H1 (cell line): ENCODE results near the gene LRRC74B.

Experiments
- ATF3 ChIP-seq: IDR thresholded peaks from 2 replicates; pipeline ENCODE4 v1.6.1; 2011; ENCODE audit warnings: low read depth, mild to moderate bottlenecking, low read length; ENCODE audit not compliant: insufficient read depth
- BACH1 ChIP-seq: IDR thresholded peaks from 2 replicates; pipeline ENCODE4 v1.6.1; 2012; ENCODE audit warnings: low read length, improper control_type of control experiment
- CTCF ChIP-seq, 3 experiments: IDR thresholded peaks; 1 replicate in 2 of 3; 2 replicates in 1 of 3; pipeline versions ENCODE4 v1.5.1 to v1.6.1; 2011; ENCODE audit warnings: low read length in 3 of 3, mild to moderate bottlenecking in 3 of 3, inconsistent platforms in 2 of 3, low read depth in 1 of 3, moderate library complexity in 1 of 3; ENCODE audit not compliant: insufficient read depth in 1 of 3; ENCODE audit errors: control extremely low read depth in 1 of 3
- EP300 ChIP-seq, 2 experiments: IDR thresholded peaks; 1 replicate in 1 of 2; 2 replicates in 1 of 2; pipeline ENCODE4 v1.6.1; 2011 to 2012; ENCODE audit warnings: low read depth in 2 of 2, low read length in 2 of 2, mild to moderate bottlenecking in 2 of 2, borderline replicate concordance in 1 of 2, inconsistent platforms in 1 of 2, moderate library complexity in 1 of 2
- MAX ChIP-seq: IDR thresholded peaks from 2 replicates; pipeline ENCODE4 v1.6.1; 2012; ENCODE audit warnings: inconsistent platforms
- POLR2A ChIP-seq, 2 experiments: IDR thresholded peaks; 1 replicate in 1 of 2; 2 replicates in 1 of 2; pipeline ENCODE4 v1.6.1; 2011; ENCODE audit warnings: low read depth in 2 of 2, low read length in 2 of 2, mild to moderate bottlenecking in 2 of 2; ENCODE audit errors: control extremely low read depth in 1 of 2
- RAD21 ChIP-seq, 2 experiments: IDR thresholded peaks in 1 of 2; conservative IDR thresholded peaks in 1 of 2; 2 replicates each; pipeline ENCODE4 v1.6.1; 2011; ENCODE audit warnings: low read depth in 2 of 2, low read length in 2 of 2, improper control_type of control experiment in 1 of 2, inconsistent platforms in 1 of 2, mild to moderate bottlenecking in 1 of 2, moderate library complexity in 1 of 2
- TCF12 ChIP-seq: IDR thresholded peaks from 2 replicates; pipeline ENCODE4 v1.6.1; 2011; ENCODE audit warnings: low read depth, mild to moderate bottlenecking, low read length
- USF2 ChIP-seq: IDR thresholded peaks from 2 replicates; pipeline ENCODE4 v1.6.1; 2011; ENCODE audit warnings: low read length, improper control_type of control experiment

- TF ChIP-seq CTCF (IDR thresholded peaks at IDR 0.05; ENCODE audit: control extremely low read depth in 1 of 3, insufficient read depth in 1 of 3, low read depth in 1 of 3, low read length in 3 of 3) (no peak), EP300 (IDR thresholded peaks at IDR 0.05; ENCODE audit: borderline replicate concordance in 1 of 2, low read depth in 2 of 2, low read length in 2 of 2) (no peak), POLR2A (IDR thresholded peaks at IDR 0.05; ENCODE audit: control extremely low read depth in 1 of 2, low read depth in 2 of 2, low read length in 2 of 2) (no peak), ATF3 (no peak), TCF12 (no peak), RAD21 (IDR thresholded peaks at IDR 0.05 in 1 of 2, conservative IDR thresholded peaks at IDR 0.05 in 1 of 2; ENCODE audit: low read depth in 2 of 2, low read length in 2 of 2) (no peak), USF2 (no peak), BACH1 (no peak), MAX (no peak)
Measured at GRCh38 chr22:21078916-21079315, 33.2 kb downstream of the LRRC74B start.
